Fibroblast of lung (primary cell): ENCODE data around the gene MAN1A2. TPM values are rescaled to one million over a fixed set of nuclear protein-coding genes. Genes with fewer than 3 reads are reported as not detected.
A peak's percentile ranks its signal among the peaks of the same experiment; 100 is the strongest.
"Not testable (repeated sequence)": the region's sequence is repeated elsewhere in the genome, so short reads cannot be mapped to it uniquely, and the experiment has no call there.

ENCODE experiments used
- DNase-seq, 2 donors: peaks; one replicate each; pipeline versions ENCODE4 v3.0.0 to v3.0.0-alpha.2; 2010; ENCODE audit warnings: low read depth in 2 of 2
- H2AFZ ChIP-seq: 2 replicates; pipeline ENCODE4 v1.5.1; 2012; ENCODE audit warnings: low read length, control low read depth, inconsistent platforms
- H3K27ac ChIP-seq: 2 replicates; pipeline ENCODE4 v1.5.1; 2011; ENCODE audit warnings: low read length, control low read depth; ENCODE audit not compliant: insufficient read depth
- H3K27me3 ChIP-seq: 2 replicates; pipeline ENCODE4 v1.5.1; 2011; ENCODE audit warnings: mild to moderate bottlenecking, low read length; ENCODE audit not compliant: control insufficient read depth, insufficient read depth
- H3K36me3 ChIP-seq: 2 replicates; pipeline ENCODE4 v1.5.1; 2011; ENCODE audit warnings: low read length; ENCODE audit not compliant: control insufficient read depth, insufficient read depth
- H3K4me1 ChIP-seq: 2 replicates; pipeline ENCODE4 v1.5.1; 2011; ENCODE audit warnings: low read length; ENCODE audit not compliant: control insufficient read depth, insufficient read depth; ENCODE audit errors: extremely low read depth
- H3K4me2 ChIP-seq: 2 replicates; pipeline ENCODE4 v1.5.1; 2011; ENCODE audit warnings: low read length, control low read depth; ENCODE audit not compliant: insufficient read depth; ENCODE audit errors: extremely low read depth
- H3K4me3 ChIP-seq, 4 experiments: fragments of 200-600 bp in 1 of 4; sonication (generic) in 1 of 4; replicated peaks in 1 of 4; 2 replicates each; pipeline ENCODE4 v1.5.1; 2011 to 2016; ENCODE audit warnings: low read length in 4 of 4, low read depth in 3 of 4, mild to moderate bottlenecking in 3 of 4, control low read depth in 2 of 4, inconsistent platforms in 1 of 4, mixed read lengths in 1 of 4; ENCODE audit not compliant: insufficient read depth in 1 of 4; ENCODE audit errors: control extremely low read depth in 1 of 4
- H3K79me2 ChIP-seq: 2 replicates; pipeline ENCODE4 v1.5.1; 2012; ENCODE audit warnings: mild to moderate bottlenecking, low read length, inconsistent platforms; ENCODE audit not compliant: control insufficient read depth, insufficient read depth
- H3K9ac ChIP-seq: 2 replicates; pipeline ENCODE4 v1.5.1; 2011; ENCODE audit warnings: mild to moderate bottlenecking, low read length, control low read depth; ENCODE audit not compliant: insufficient read depth
- H3K9me3 ChIP-seq: 2 replicates; pipeline ENCODE4 v1.5.1; 2012; ENCODE audit warnings: low read depth, low read length; ENCODE audit not compliant: control insufficient read depth, insufficient read depth
- H4K20me1 ChIP-seq: 2 replicates; pipeline ENCODE4 v1.5.1; 2011; ENCODE audit warnings: low read length; ENCODE audit not compliant: control insufficient read depth, insufficient read depth; ENCODE audit errors: extremely low read depth
- EZH2 ChIP-seq: IDR thresholded peaks from 2 replicates; pipeline ENCODE4 v1.5.1; 2012; ENCODE audit warnings: low read length, control low read depth, mild to moderate bottlenecking; ENCODE audit errors: missing control alignments
- polyA plus RNA-seq, 2 donors: library from polyadenylated mRNA; depleted of rRNA in 1 of 2; stranded (reverse) in 1 of 2; unstranded in 1 of 2; fragments of >200 nt; gene quantifications; 2 replicates each; pipeline ENCODE4 v1.2.1, GENCODE V29; 2011 to 2012; ENCODE audit warnings: missing spikeins in 1 of 2
- total RNA-seq: library from RNA; depleted of rRNA; stranded (reverse); fragments of >200 nt; gene quantifications from 2 replicates; pipeline ENCODE4 v1.2.1, GENCODE V29; 2014
- TF ChIP-seq, protein P1 (sequence below), 2 donors: IDR thresholded peaks in 1 of 2; conservative IDR thresholded peaks in 1 of 2; 1 replicate in 1 of 2; 2 replicates in 1 of 2; pipeline ENCODE4 v1.5.1; 2011 to 2012; ENCODE audit warnings: low read length in 2 of 2, control low read depth in 1 of 2, inconsistent platforms in 1 of 2, low read depth in 1 of 2, mild to moderate bottlenecking in 1 of 2

The MAN1A2 gene
- total and polyA plus RNA-seq, 2 donors (not counting 1 experiment from before 2014, with no cell fraction given), result 41.9 to 43.6 TPM

DNA sequence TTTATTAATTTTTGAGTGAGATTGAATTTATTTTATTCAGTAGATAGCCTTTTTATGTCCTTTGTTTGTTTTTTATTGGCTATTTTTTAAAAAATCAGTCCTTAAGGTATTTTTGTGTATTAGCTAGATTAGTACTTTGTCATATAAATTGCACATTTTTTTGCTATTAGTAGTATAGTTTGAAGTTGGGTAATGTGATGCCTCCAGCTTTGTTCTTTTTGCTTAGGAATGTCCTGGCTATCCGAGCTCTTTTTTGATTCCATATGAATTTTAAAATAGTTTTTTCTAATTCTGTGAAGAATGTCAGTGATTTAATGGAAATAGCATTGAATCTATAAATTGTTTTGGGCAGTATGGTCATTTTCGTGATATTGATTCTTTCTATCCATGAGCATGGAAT is 80.4 kb downstream of the MAN1A2 start:
- Histone ChIP-seq H3K79me2 (no peaks in the 10 kb centered on the region), H3K4me3 (no peak overlapping the region), H3K9me3 (no peaks in the 10 kb centered on the region), H3K27me3 (no peaks in the 10 kb centered on the region), H3K9ac (no peak overlapping the region), H3K4me1 (no peaks in the 10 kb centered on the region), H3K27ac (no peak overlapping the region), H3K36me3 (no peaks in the 10 kb centered on the region), H3K4me2 (no peak overlapping the region), H2AFZ (no peak overlapping the region), H4K20me1 (no peaks in the 10 kb centered on the region)
- peak in 1 of 2 donors; percentile 36 for DNase-seq
- TF ChIP-seq EZH2, result no peak
- TF ChIP-seq, protein P1, sequence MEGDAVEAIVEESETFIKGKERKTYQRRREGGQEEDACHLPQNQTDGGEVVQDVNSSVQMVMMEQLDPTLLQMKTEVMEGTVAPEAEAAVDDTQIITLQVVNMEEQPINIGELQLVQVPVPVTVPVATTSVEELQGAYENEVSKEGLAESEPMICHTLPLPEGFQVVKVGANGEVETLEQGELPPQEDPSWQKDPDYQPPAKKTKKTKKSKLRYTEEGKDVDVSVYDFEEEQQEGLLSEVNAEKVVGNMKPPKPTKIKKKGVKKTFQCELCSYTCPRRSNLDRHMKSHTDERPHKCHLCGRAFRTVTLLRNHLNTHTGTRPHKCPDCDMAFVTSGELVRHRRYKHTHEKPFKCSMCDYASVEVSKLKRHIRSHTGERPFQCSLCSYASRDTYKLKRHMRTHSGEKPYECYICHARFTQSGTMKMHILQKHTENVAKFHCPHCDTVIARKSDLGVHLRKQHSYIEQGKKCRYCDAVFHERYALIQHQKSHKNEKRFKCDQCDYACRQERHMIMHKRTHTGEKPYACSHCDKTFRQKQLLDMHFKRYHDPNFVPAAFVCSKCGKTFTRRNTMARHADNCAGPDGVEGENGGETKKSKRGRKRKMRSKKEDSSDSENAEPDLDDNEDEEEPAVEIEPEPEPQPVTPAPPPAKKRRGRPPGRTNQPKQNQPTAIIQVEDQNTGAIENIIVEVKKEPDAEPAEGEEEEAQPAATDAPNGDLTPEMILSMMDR (conservative IDR thresholded peaks at IDR 0.05 in 1 of 2, IDR thresholded peaks at IDR 0.05 in 1 of 2; ENCODE audit: low read depth in 1 of 2, low read length in 2 of 2), result no peak

DNA sequence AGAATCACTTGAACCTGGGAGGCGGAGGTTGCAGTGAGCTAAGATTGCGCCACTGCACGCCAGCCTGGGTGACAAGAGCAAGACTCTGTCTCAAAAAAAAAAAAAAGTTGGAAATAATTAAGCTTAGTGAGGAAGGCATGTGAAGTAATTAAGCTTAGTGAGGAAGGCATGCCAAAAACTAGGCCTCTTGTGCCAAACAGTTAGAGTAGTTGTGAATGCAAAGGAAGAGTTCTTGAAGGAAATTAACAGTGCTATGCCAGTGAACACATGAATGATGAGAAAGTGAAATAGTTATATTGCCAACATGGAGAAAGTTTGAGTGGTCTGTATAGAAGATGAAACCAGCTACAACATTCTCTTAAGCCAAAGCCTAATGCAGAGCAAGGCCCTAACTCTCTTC is 85.0 kb downstream of the MAN1A2 start:
- H3K4me2 ChIP-seq, result no peak overlapping the region
- no peak for DNase-seq
- no peaks in the 10 kb centered on the region for H3K36me3 ChIP-seq
- H3K4me3 ChIP-seq, result no peak overlapping the region
- H3K4me1 ChIP-seq, result no peaks in the 10 kb centered on the region
- no peaks in the 10 kb centered on the region for H4K20me1 ChIP-seq
- H3K9me3 ChIP-seq, result no peaks in the 10 kb centered on the region
- no peak overlapping the region for H2AFZ ChIP-seq
- no peak overlapping the region for H3K27ac ChIP-seq
- TF ChIP-seq, protein P1 (conservative IDR thresholded peaks at IDR 0.05 in 1 of 2, IDR thresholded peaks at IDR 0.05 in 1 of 2; ENCODE audit: low read depth in 1 of 2, low read length in 2 of 2), result no peak
- no peaks in the 10 kb centered on the region for H3K27me3 ChIP-seq
- H3K79me2 ChIP-seq, result no peaks in the 10 kb centered on the region
- no peak overlapping the region for H3K9ac ChIP-seq

DNA sequence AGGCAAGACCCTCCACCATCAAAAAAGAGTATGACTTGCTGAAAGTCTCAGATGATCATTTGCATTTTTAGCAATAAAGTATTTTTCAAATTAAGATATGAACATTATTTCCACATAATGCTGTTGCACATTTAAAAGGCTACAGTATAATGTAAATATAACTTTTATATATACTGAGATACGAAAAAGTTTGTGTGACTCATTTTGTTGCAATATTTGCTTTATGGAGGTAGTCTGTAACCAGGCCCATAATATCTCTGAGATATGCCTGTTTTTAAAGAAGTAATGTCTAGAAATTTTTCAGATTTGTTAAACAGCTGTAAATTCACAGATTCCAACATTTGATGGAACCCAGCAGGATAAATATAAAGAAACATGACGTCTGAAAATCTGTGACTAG is 86.7 kb downstream of the MAN1A2 start:
- Histone ChIP-seq H3K4me3 (no peak overlapping the region), H3K9ac (no peak overlapping the region), H3K27me3 (no peaks in the 10 kb centered on the region), H3K36me3 (no peaks in the 10 kb centered on the region), H3K9me3 (no peaks in the 10 kb centered on the region), H4K20me1 (no peaks in the 10 kb centered on the region), H3K79me2 (no peaks in the 10 kb centered on the region), H2AFZ (no peak overlapping the region), H3K4me2 (no peak overlapping the region), H3K27ac (no peak overlapping the region), H3K4me1 (no peaks in the 10 kb centered on the region)
- no peak for DNase-seq
- TF ChIP-seq, protein P1 (conservative IDR thresholded peaks at IDR 0.05 in 1 of 2, IDR thresholded peaks at IDR 0.05 in 1 of 2; ENCODE audit: low read depth in 1 of 2, low read length in 2 of 2), result no peak
- no peak for TF ChIP-seq EZH2

DNA sequence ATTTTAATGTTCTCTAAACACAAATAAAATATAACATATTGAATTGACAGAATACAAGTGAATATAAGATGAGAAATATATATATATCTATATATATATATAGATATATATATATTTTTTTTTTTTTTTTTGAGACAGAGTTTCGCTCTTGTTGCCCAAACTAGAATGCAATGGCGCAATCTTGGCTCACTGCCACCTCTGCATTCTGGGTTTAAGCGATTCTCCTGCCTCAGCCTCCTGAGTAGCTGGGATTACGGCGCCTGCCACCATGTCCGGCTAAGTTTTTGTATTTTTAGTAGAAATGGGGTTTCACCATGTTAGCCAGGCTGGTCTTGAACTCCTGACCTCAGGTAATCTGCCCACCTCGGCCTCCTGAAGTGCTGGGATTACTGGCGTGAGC is 91.2 kb downstream of the MAN1A2 start:
- not testable (repeated sequence) for H3K9ac ChIP-seq, H3K4me2 ChIP-seq, H2AFZ ChIP-seq, H3K4me1 ChIP-seq, DNase-seq, H3K9me3 ChIP-seq, H3K36me3 ChIP-seq, H3K27me3 ChIP-seq, H3K27ac ChIP-seq, H3K79me2 ChIP-seq, H3K4me3 ChIP-seq, H4K20me1 ChIP-seq
